MM.1S (cell line): ENCODE results near the gene ANO10.

Experiments used
- DNase-seq: peaks from one replicate; pipeline ENCODE4 v3.0.0-alpha.2; 2015
- H2AFZ ChIP-seq: fragments of 300-600 bp; sonication (generic); 2 replicates; pipeline ENCODE4 v1.6.0; 2016; ENCODE audit warnings: antibody characterized with exemption, low read length
- H3F3A ChIP-seq: fragments of 300-600 bp; sonication (generic); 2 replicates; pipeline ENCODE4 v1.6.1; 2016; ENCODE audit warnings: mild to moderate bottlenecking, antibody characterized with exemption, low read length, moderate library complexity, mixed read lengths; ENCODE audit not compliant: insufficient read depth
- H3K27ac ChIP-seq: fragments of 300-600 bp; sonication (generic); 2 replicates; pipeline ENCODE4 v1.5.1; 2016; ENCODE audit warnings: mild to moderate bottlenecking, low read length
- H3K27me3 ChIP-seq: fragments of 300-600 bp; sonication (generic); replicated peaks from 2 replicates; pipeline ENCODE4 v1.6.0; 2016; ENCODE audit warnings: low read length; ENCODE audit not compliant: insufficient read depth
- H3K36me3 ChIP-seq: fragments of 300-600 bp; sonication (generic); replicated peaks from 2 replicates; pipeline ENCODE4 v1.6.1; 2016; ENCODE audit warnings: mild to moderate bottlenecking, low read length, mixed read lengths; ENCODE audit not compliant: insufficient read depth
- H3K4me1 ChIP-seq: fragments of 300-600 bp; sonication (generic); 2 replicates; pipeline ENCODE4 v1.6.1; 2016; ENCODE audit warnings: low read length, mixed read lengths
- H3K4me2 ChIP-seq: fragments of 300-600 bp; sonication (generic); 2 replicates; pipeline ENCODE4 v1.6.0; 2016; ENCODE audit warnings: low read depth, low read length
- H3K4me3 ChIP-seq: fragments of 300-600 bp; sonication (generic); 2 replicates; pipeline ENCODE4 v1.5.1; 2016; ENCODE audit warnings: low read length, mixed read lengths
- H3K79me2 ChIP-seq: fragments of 300-600 bp; sonication (generic); 2 replicates; pipeline ENCODE4 v1.6.1; 2016; ENCODE audit warnings: mixed run types, low read length, mixed read lengths
- H3K9ac ChIP-seq: fragments of 300-600 bp; sonication (generic); 2 replicates; pipeline ENCODE4 v1.6.1; 2016; ENCODE audit warnings: low read length, mixed read lengths
- H3K9me2 ChIP-seq: fragments of 300-600 bp; sonication (generic); replicated peaks from 2 replicates; pipeline ENCODE4 v1.6.1; 2016; ENCODE audit warnings: mild to moderate bottlenecking, low read length, mixed read lengths; ENCODE audit not compliant: insufficient read depth
- H3K9me3 ChIP-seq: fragments of 300-600 bp; sonication (generic); replicated peaks from 2 replicates; pipeline ENCODE4 v1.6.1; 2016; ENCODE audit warnings: mild to moderate bottlenecking, low read length, mixed read lengths; ENCODE audit not compliant: insufficient read depth
- H4K20me1 ChIP-seq: fragments of 300-600 bp; sonication (generic); 2 replicates; pipeline ENCODE4 v1.6.1; 2016; ENCODE audit warnings: mild to moderate bottlenecking, low read length, moderate library complexity, mixed read lengths; ENCODE audit not compliant: insufficient read depth
- EZH2 ChIP-seq: fragments of 300-600 bp; sonication (generic); optimal IDR thresholded peaks from 2 replicates; pipeline ENCODE3; 2017; ENCODE audit warnings: low read depth, mild to moderate bottlenecking, antibody characterized with exemption, low read length, mixed read lengths
- EZH2phosphoT487 ChIP-seq: fragments of 300-600 bp; sonication (generic); IDR thresholded peaks from 2 replicates; pipeline ENCODE4 v1.6.1; 2018; ENCODE audit warnings: antibody characterized with exemption, low read length
- TF ChIP-seq, protein P1 (sequence below): fragments of 300-600 bp; sonication (generic); IDR thresholded peaks from 2 replicates; pipeline ENCODE4 v1.5.1; 2016; ENCODE audit warnings: antibody characterized with exemption, low read length, mixed read lengths

ANO10 gene

DNA sequence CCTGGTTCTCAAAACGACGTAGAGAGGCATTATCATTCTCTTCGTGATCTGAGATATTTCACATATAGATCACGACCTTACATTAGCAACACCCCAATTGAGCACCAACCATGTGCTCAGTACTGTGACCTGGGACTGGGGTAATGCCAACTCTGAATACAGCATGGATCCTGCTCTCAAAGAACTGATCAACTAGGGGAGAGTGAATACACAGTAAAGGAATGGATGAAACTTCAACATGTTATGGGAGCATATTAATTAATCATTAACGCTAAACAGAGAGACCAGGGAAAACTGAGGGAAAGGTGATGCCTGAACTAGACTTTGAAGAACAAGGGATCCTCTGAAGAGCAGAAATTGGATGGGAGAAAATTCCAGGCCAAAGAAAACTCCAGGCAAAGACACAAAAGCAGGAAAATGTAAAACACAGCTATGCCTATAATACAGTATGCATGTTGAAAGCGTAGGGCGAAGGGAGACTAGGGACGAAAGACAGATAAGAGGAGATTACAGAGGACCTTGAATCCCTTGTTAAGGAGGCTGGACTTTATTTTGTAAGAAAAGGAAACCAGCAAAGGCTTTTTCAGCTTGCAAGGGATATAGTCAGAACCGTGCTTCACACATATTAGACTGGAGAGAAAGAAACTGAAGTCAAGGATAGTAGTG is 105.7 kb downstream of the ANO10 start:
- Histone ChIP-seq H3K4me3 (no peak overlapping the region), H4K20me1 (no peaks in the 10 kb centered on the region), H2AFZ (no peak overlapping the region), H3K4me1 (no peaks in the 10 kb centered on the region), H3K9me3 (no peaks in the 10 kb centered on the region), H3K9me2 (no peaks in the 10 kb centered on the region), H3K36me3 (no peaks in the 10 kb centered on the region), H3K4me2 (no peak overlapping the region), H3K9ac (no peak overlapping the region), H3K79me2 (no peaks in the 10 kb centered on the region), H3K27ac (no peak overlapping the region), H3F3A (no peaks in the 10 kb centered on the region), H3K27me3 (no peaks in the 10 kb centered on the region)
- no peak for DNase-seq
- TF ChIP-seq EZH2phosphoT487, result no peak
- TF ChIP-seq, protein P1, sequence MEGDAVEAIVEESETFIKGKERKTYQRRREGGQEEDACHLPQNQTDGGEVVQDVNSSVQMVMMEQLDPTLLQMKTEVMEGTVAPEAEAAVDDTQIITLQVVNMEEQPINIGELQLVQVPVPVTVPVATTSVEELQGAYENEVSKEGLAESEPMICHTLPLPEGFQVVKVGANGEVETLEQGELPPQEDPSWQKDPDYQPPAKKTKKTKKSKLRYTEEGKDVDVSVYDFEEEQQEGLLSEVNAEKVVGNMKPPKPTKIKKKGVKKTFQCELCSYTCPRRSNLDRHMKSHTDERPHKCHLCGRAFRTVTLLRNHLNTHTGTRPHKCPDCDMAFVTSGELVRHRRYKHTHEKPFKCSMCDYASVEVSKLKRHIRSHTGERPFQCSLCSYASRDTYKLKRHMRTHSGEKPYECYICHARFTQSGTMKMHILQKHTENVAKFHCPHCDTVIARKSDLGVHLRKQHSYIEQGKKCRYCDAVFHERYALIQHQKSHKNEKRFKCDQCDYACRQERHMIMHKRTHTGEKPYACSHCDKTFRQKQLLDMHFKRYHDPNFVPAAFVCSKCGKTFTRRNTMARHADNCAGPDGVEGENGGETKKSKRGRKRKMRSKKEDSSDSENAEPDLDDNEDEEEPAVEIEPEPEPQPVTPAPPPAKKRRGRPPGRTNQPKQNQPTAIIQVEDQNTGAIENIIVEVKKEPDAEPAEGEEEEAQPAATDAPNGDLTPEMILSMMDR, result no peak

DNA sequence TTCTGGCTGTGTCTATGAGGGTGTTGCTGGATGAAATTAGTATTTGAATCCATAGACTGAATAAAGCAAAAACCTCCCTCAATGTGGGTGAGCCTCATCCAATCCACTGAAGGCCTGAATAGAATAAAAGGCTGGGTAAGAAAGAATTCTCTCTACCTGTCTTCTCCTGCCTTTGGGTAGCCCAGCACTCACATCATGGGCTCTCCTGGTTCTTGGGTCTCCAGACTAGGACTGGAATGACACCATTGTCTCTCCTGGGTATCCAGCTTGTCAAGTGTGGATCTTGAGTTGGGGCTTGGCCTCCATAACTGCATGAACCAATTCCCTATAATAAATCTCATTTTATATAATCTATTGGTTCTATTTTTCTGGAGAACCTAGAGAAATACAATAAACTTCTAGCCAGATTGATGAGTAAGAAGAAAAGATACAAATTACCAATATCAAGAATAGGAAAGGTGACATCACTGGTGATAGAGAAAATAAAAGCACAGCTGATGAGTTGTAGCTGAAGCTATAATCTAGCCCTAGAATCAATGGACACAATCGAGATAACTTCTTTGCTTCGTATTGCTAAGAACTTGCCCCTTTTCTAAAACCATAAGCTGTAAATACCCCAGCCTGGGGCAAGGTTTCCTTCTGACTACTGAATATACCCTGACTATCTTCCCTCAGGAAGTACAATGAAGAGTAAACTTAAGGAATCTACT is 106.4 kb downstream of the ANO10 start:
- H3K4me3 ChIP-seq, result no peak overlapping the region
- no peaks in the 10 kb centered on the region for H3K36me3 ChIP-seq
- H3K4me2 ChIP-seq, result no peak overlapping the region
- H3K4me1 ChIP-seq, result no peaks in the 10 kb centered on the region
- no peaks in the 10 kb centered on the region for H3K9me3 ChIP-seq
- no peaks in the 10 kb centered on the region for H3F3A ChIP-seq
- H4K20me1 ChIP-seq, result no peaks in the 10 kb centered on the region
- H3K27ac ChIP-seq, result no peak overlapping the region
- DNase-seq, result no peak
- H3K27me3 ChIP-seq, result no peaks in the 10 kb centered on the region
- no peaks in the 10 kb centered on the region for H3K9me2 ChIP-seq
- no peak overlapping the region for H3K9ac ChIP-seq
- TF ChIP-seq EZH2 (no peak), EZH2phosphoT487 (no peak)
- TF ChIP-seq, protein P1, result no peak
- H2AFZ ChIP-seq, result no peak overlapping the region
- H3K79me2 ChIP-seq, result no peaks in the 10 kb centered on the region

DNA sequence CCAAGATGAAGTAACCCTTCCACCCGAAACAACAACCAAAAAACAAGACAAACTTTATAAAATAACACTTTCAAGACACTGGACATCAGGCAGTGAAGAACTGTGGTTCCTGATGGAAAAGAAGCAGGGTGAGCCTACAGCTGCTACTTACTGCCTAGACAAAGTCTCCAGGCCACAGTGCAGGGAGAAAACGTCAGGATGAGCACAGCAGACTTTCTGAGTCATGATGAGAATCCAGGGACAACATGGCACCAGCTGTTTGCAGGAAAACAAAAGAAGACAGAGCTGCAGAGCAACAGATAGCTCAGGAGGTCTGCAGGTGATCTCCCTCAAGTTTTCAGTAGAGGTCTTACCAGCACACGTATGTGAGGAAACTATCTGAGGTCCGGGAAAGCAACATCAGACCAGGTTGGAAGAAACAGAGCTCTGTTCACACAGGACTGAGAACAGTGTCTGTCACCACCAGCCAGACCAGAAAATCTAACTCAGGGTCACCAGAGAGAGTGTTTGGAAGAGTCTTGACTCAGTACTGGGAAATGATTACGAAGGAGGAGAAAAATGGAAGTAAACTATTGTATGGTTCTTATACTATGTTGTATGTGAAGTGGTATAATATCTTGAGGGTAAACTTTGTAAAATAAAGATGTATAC is 108.9 kb downstream of the ANO10 start:
- Histone ChIP-seq H3K27me3 (no peaks in the 10 kb centered on the region), H3K9me3 (no peaks in the 10 kb centered on the region), H3K9me2 (no peaks in the 10 kb centered on the region), H3K79me2 (no peaks in the 10 kb centered on the region), H3K9ac (no peak overlapping the region), H3K27ac (no peak overlapping the region), H4K20me1 (no peaks in the 10 kb centered on the region), H3K4me1 (no peaks in the 10 kb centered on the region), H3K36me3 (no peaks in the 10 kb centered on the region), H2AFZ (no peak overlapping the region), H3F3A (no peaks in the 10 kb centered on the region), H3K4me3 (no peak overlapping the region), H3K4me2 (no peak overlapping the region)
- no peak for DNase-seq
- no peak for TF ChIP-seq EZH2
- TF ChIP-seq, protein P1, result no peak
- no peak for TF ChIP-seq EZH2phosphoT487
